ENCODE data around the gene RANBP1. TPM values are rescaled to one million over a fixed set of nuclear protein-coding genes. Genes with fewer than 3 reads are reported as not detected.

Gene RANBP1
- total and polyA plus RNA-seq, 2 of the 8 experiments (the other 6 are each of a cell fraction or from before 2014, with no cell fraction given): 343 to 484 TPM

DNA sequence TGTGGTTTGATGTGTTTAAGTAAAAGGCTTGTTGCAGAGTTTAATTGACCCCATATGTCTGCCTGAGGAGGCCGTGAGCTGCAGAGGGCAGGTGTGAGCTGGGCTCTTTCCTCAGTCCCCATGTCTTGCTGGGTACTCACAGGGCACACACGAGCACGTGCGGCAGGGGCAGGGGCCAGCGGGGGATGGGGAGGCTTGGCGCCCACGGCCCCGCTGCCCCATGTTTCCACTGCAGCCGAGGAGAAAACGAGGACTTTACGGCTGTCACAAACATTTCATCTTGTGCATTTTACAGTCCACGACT is 59.6 kb downstream of the RANBP1 start:
- FAIRE-seq: no peak
- POLR2A ChIA-PET (ENCODE audit: partially characterized antibody): interaction anchor here (1.5 to 1.7 kb wide), 2 partner anchors 39 to 64 kb away, joined by 3 to 4 read pairs; no protein-coding TSS in a partner anchor
- CTCF ChIA-PET (ENCODE audit: partially characterized antibody): interaction anchor here (0.6 to 4.6 kb wide), 16 partner anchors 11 to 137 kb away, joined by 3 to 22 read pairs (median 6); no protein-coding TSS in a partner anchor

More for the DNA sequence above, 59.6 kb downstream of the RANBP1 start:
- H4K91ac ChIP-seq (replicated peaks; ENCODE audit: insufficient read length, low read length): no peak overlapping the region
- TF ChIP-seq, protein P1, sequence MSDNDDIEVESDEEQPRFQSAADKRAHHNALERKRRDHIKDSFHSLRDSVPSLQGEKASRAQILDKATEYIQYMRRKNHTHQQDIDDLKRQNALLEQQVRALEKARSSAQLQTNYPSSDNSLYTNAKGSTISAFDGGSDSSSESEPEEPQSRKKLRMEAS (IDR thresholded peaks at IDR 0.05): 0 out of 2 replicates have a peak, but pooled peaks have one; percentile 30
- TF ChIP-seq TBP (IDR thresholded peaks at IDR 0.05; ENCODE audit: low read depth, low read length): no peak
- no peak for TF ChIP-seq CBX5 (IDR thresholded peaks at IDR 0.05; ENCODE audit: low read depth, low read length)
- TF ChIP-seq RFX5 (IDR thresholded peaks at IDR 0.05; ENCODE audit: borderline replicate concordance, low read depth, low read length): no peak
- no peaks in the 10 kb centered on the region for H3K9me3 ChIP-seq (ENCODE audit: insufficient read depth in 2 of 2, low read depth in 1 of 2, low read length in 1 of 2)
- H2BK120ac ChIP-seq (replicated peaks; ENCODE audit: low read depth, low read length): no peak overlapping the region
- H3K4me1 ChIP-seq (replicated peaks in 1 of 4; ENCODE audit: control insufficient read depth in 3 of 4, insufficient read depth in 4 of 4, low read length in 3 of 4): peaks cover 0 to 8% (median 0%) of the 10 kb centered on the region in 4 experiments; a peak in 2 of 7 replicates
- no peaks in the 10 kb centered on the region for H3K27me3 ChIP-seq (replicated peaks in 1 of 4; ENCODE audit: control insufficient read depth in 3 of 4, extremely low read depth in 1 of 4, insufficient read depth in 3 of 4, low read length in 3 of 4)
- no peak overlapping the region for H2BK12ac ChIP-seq (ENCODE audit: low read depth, low read length)
- H4K20me1 ChIP-seq (replicated peaks in 1 of 2; ENCODE audit: control insufficient read depth in 1 of 2, insufficient read depth in 2 of 2, low read length in 2 of 2): no peaks in the 10 kb centered on the region
- no peak overlapping the region for H2AFZ ChIP-seq (ENCODE audit: low read length)
- no peak overlapping the region for H3K56ac ChIP-seq (replicated peaks; ENCODE audit: insufficient read length, low read depth, low read length)
- H3K4ac ChIP-seq (replicated peaks; ENCODE audit: insufficient read length, low read depth, low read length): no peak overlapping the region
- H3K36me3 ChIP-seq (ENCODE audit: control insufficient read depth in 2 of 4, insufficient read depth in 4 of 4, low read length in 3 of 4): no peaks in the 10 kb centered on the region
- no peaks in the 10 kb centered on the region for H3K79me2 ChIP-seq (ENCODE audit: control insufficient read depth in 1 of 2, insufficient read depth in 2 of 2, low read length in 2 of 2)
- H3K23me2 ChIP-seq (ENCODE audit: low read depth, low read length): no peaks in the 10 kb centered on the region
- no peak overlapping the region for H3K23ac ChIP-seq (ENCODE audit: insufficient read length)
- no peak overlapping the region for H3K4me3 ChIP-seq (ENCODE audit: extremely low read depth in 1 of 4, insufficient read depth in 2 of 4, low read depth in 3 of 4, low read length in 4 of 4)
- no peaks in the 10 kb centered on the region for H3K79me1 ChIP-seq (ENCODE audit: low read depth, low read length)
- no peak overlapping the region for H2BK20ac ChIP-seq (ENCODE audit: low read length)
- H2AK5ac ChIP-seq (ENCODE audit: low read depth, low read length): no peak overlapping the region
- H2BK15ac ChIP-seq (ENCODE audit: low read length): no peak overlapping the region
- DNase-seq (ENCODE audit: low read depth in 1 of 2, low spot score in 2 of 2): no peak
- H4K5ac ChIP-seq (ENCODE audit: insufficient read length, low read depth, low read length): no peak overlapping the region
- no peak overlapping the region for H3K14ac ChIP-seq (ENCODE audit: insufficient read length)
- no peak overlapping the region for H3K18ac ChIP-seq (ENCODE audit: extremely low read depth, low read length)
- no peak overlapping the region for H4K8ac ChIP-seq (ENCODE audit: extremely low read depth, insufficient read depth, low read length)
- H3K9ac ChIP-seq (replicated peaks in 1 of 4; ENCODE audit: extremely low read depth in 1 of 4, low read depth in 3 of 4, low read length in 3 of 4): no peak overlapping the region
- no peak overlapping the region for H2BK5ac ChIP-seq (ENCODE audit: low read depth, low read length)
- no peak overlapping the region for H3K27ac ChIP-seq (ENCODE audit: low read depth, low read length)
- H3K4me2 ChIP-seq (ENCODE audit: insufficient read depth in 1 of 2, low read depth in 2 of 2, low read length in 2 of 2): no peak overlapping the region
- WGBS, 2 experiments (ENCODE audit: extremely low coverage in 1 of 2, insufficient coverage in 1 of 2, insufficient read length in 1 of 2, insufficient replicate concordance in 2 of 2, low coverage in 1 of 2, low lambda C conversion rate in 2 of 2, missing lambda C conversion rate in 1 of 2): 82% methylated on average over 6 of the region's 12 CpGs; no CpG with 5 or more reads in 1 of the 2 experiments

All from H1 (cell line).